Activated T-helper 2 cell treated with anti-CD3 and anti-CD28 coated beads, Interferon-gamma antibody, Interleukin-2, Interleukin-4, amounts not matched to agents 10 μg/mL and 5 μg/mL and 100 μg/mL, durations not matched to agents 14 hours and 24 hours and 36 hours (primary cell): Measurements from ENCODE around the gene RIMS4. TPM values are rescaled to one million over a fixed set of nuclear protein-coding genes. Genes with fewer than 3 reads are reported as not detected.

ENCODE experiments used
- DNase-seq: peaks from one replicate; pipeline ENCODE4 v3.0.0; 2021; ENCODE audit warnings: low spot score
- H3K27ac Mint-ChIP-seq: one replicate; pipeline ENCODE4 v1.8.0; 2021; ENCODE audit warnings: mixed read lengths
- H3K27me3 Mint-ChIP-seq: one replicate; pipeline ENCODE4 v1.8.0; 2021; ENCODE audit warnings: low read depth, mixed read lengths
- H3K36me3 Mint-ChIP-seq: one replicate; pipeline ENCODE4 v1.8.0; 2021; ENCODE audit warnings: low read depth, mixed read lengths
- H3K4me1 Mint-ChIP-seq: one replicate; pipeline ENCODE4 v1.8.0; 2021; ENCODE audit warnings: low read depth, mixed read lengths
- H3K4me3 Mint-ChIP-seq: one replicate; pipeline ENCODE4 v1.8.0; 2021; ENCODE audit warnings: low read depth, mild to moderate bottlenecking, moderate library complexity, mixed read lengths
- H3K9me3 Mint-ChIP-seq: one replicate; pipeline ENCODE4 v1.8.0; 2021; ENCODE audit warnings: mixed read lengths
- intact Hi-C: fragments of 100-400 bp; cut with micrococcal nuclease; formaldehyde crosslinking; loops from one replicate; pipeline ENCODE4 v1.15.1; 2023
- total RNA-seq: library from RNA; stranded (reverse); gene quantifications from 2 replicates; pipeline ENCODE4 v1.2.3, GENCODE V29; 2022

RIMS4 gene
- total RNA-seq: not detected in 2 replicates

GRCh38 chr20:44810391-44811149 is at the start of gene RIMS4:
TSS of gene RIMS4 (minus strand) at chr20:44810546. CDS start at chr20:44810271, 275 bp downstream.
- Mint-ChIP-seq H3K4me1 (no peaks in the 10 kb centered on the region), H3K36me3 (no peaks in the 10 kb centered on the region), H3K9me3 (no peaks in the 10 kb centered on the region), H3K4me3 (peak within 1 kb of the TSS; percentile 34), H3K27me3 (peaks cover 63% of the 10 kb centered on the region), H3K27ac (no peak within 1 kb of the TSS)
- no peak for DNase-seq
- intact Hi-C loops: no loop called here

- Mint-ChIP-seq H3K27me3 (peaks cover 4% of the 10 kb centered on the region), H3K4me1 (peaks cover 5% of the 10 kb centered on the region), H3K36me3 (no peaks in the 10 kb centered on the region), H3K4me3 (no peak overlapping the region), H3K27ac (no peak overlapping the region), H3K9me3 (no peaks in the 10 kb centered on the region)
- DNase-seq: no peak
- intact Hi-C loops: no loop called here
Observed at GRCh38 chr20:44858606-44859360, 48.4 kb upstream of the RIMS4 start.

GRCh38 chr20:44856856-44857448 is 46.6 kb upstream of the RIMS4 start:
- H3K4me1 Mint-ChIP-seq: peaks cover 5% of the 10 kb centered on the region
- H3K36me3 Mint-ChIP-seq: no peaks in the 10 kb centered on the region
- no peaks in the 10 kb centered on the region for H3K9me3 Mint-ChIP-seq
- DNase-seq: no peak
- H3K27ac Mint-ChIP-seq: no peak overlapping the region
- H3K27me3 Mint-ChIP-seq: peaks cover 10% of the 10 kb centered on the region
- intact Hi-C loops: no loop called here
- H3K4me3 Mint-ChIP-seq: no peak overlapping the region

- peaks cover 10% of the 10 kb centered on the region for H3K27me3 Mint-ChIP-seq
- intact Hi-C loops: no loop called here
Observed at GRCh38 chr20:44856442-44856841, 46.1 kb upstream of the RIMS4 start.

GRCh38 chr20:44851545-44851944 is 41.2 kb upstream of the RIMS4 start:
- Mint-ChIP-seq H3K9me3 (no peaks in the 10 kb centered on the region), H3K36me3 (no peaks in the 10 kb centered on the region), H3K27ac (no peak overlapping the region), H3K27me3 (peaks cover 16% of the 10 kb centered on the region), H3K4me3 (no peak overlapping the region), H3K4me1 (no peaks in the 10 kb centered on the region)
- intact Hi-C loops: no loop called here
- DNase-seq: no peak

More at GRCh38 chr20:44856442-44856841, 46.1 kb upstream of the RIMS4 start:
- H3K36me3 Mint-ChIP-seq: no peaks in the 10 kb centered on the region
- DNase-seq: no peak
- no peak overlapping the region for H3K27ac Mint-ChIP-seq
- H3K4me1 Mint-ChIP-seq: peaks cover 5% of the 10 kb centered on the region
- H3K9me3 Mint-ChIP-seq: no peaks in the 10 kb centered on the region
- H3K4me3 Mint-ChIP-seq: no peak overlapping the region

GRCh38 chr20:44850837-44851236 is 40.5 kb upstream of the RIMS4 start:
- DNase-seq: no peak
- Mint-ChIP-seq H3K4me1 (no peaks in the 10 kb centered on the region), H3K4me3 (no peak overlapping the region), H3K27me3 (peaks cover 18% of the 10 kb centered on the region), H3K9me3 (no peaks in the 10 kb centered on the region), H3K27ac (no peak overlapping the region), H3K36me3 (no peaks in the 10 kb centered on the region)
- intact Hi-C loops: no loop called here

- Mint-ChIP-seq H3K4me3 (no peak overlapping the region), H3K9me3 (no peaks in the 10 kb centered on the region), H3K4me1 (no peaks in the 10 kb centered on the region), H3K36me3 (no peaks in the 10 kb centered on the region), H3K27me3 (peaks cover 18% of the 10 kb centered on the region), H3K27ac (no peak overlapping the region)
- no peak for DNase-seq
- intact Hi-C loops: no loop called here
Observed at GRCh38 chr20:44850272-44850671, 39.9 kb upstream of the RIMS4 start.

GRCh38 chr20:44849703-44850102 is 39.4 kb upstream of the RIMS4 start:
- no peak overlapping the region for H3K27ac Mint-ChIP-seq

GRCh38 chr20:44848254-44849015 is 38.1 kb upstream of the RIMS4 start:
- Mint-ChIP-seq H3K36me3 (no peaks in the 10 kb centered on the region), H3K4me3 (no peak overlapping the region), H3K27me3 (peaks cover 20% of the 10 kb centered on the region), H3K27ac (no peak overlapping the region), H3K9me3 (no peaks in the 10 kb centered on the region), H3K4me1 (no peaks in the 10 kb centered on the region)
- no peak for DNase-seq
- intact Hi-C loops: no loop called here

More at GRCh38 chr20:44849703-44850102, 39.4 kb upstream of the RIMS4 start:
- Mint-ChIP-seq H3K27me3 (peaks cover 21% of the 10 kb centered on the region), H3K4me1 (no peaks in the 10 kb centered on the region), H3K36me3 (no peaks in the 10 kb centered on the region), H3K4me3 (no peak overlapping the region), H3K9me3 (no peaks in the 10 kb centered on the region)
- no peak for DNase-seq
- intact Hi-C loops: no loop called here

GRCh38 chr20:44843876-44844275 is 33.5 kb upstream of the RIMS4 start:
- Mint-ChIP-seq H3K36me3 (no peaks in the 10 kb centered on the region), H3K4me3 (no peak overlapping the region), H3K4me1 (no peaks in the 10 kb centered on the region), H3K27ac (no peak overlapping the region), H3K27me3 (peaks cover 12% of the 10 kb centered on the region), H3K9me3 (no peaks in the 10 kb centered on the region)
- intact Hi-C loops: no loop called here
- no peak for DNase-seq

GRCh38 chr20:44841955-44842354 is 31.6 kb upstream of the RIMS4 start:
- Mint-ChIP-seq H3K36me3 (no peaks in the 10 kb centered on the region), H3K9me3 (no peaks in the 10 kb centered on the region), H3K4me1 (no peaks in the 10 kb centered on the region), H3K27me3 (peaks cover 17% of the 10 kb centered on the region), H3K27ac (no peak overlapping the region), H3K4me3 (no peak overlapping the region)
- no peak for DNase-seq
- intact Hi-C loops: no loop called here

GRCh38 chr20:44840826-44841225 is 30.5 kb upstream of the RIMS4 start:
- Mint-ChIP-seq H3K27ac (no peak overlapping the region), H3K36me3 (no peaks in the 10 kb centered on the region), H3K9me3 (no peaks in the 10 kb centered on the region), H3K4me1 (no peaks in the 10 kb centered on the region), H3K4me3 (no peak overlapping the region), H3K27me3 (peaks cover 15% of the 10 kb centered on the region)
- intact Hi-C loops: no loop called here
- DNase-seq: no peak
